HepG2 (cell line): Measurements from ENCODE around the gene SESN2. TPM values are rescaled to one million over a fixed set of nuclear protein-coding genes. Genes with fewer than 3 reads are reported as not detected.

Experiments
- ARID5B ChIP-seq: IDR thresholded peaks from 2 replicates; pipeline ENCODE4 v1.4.0; 2020; ENCODE audit warnings: mild to moderate bottlenecking, missing genetic modification reagents
- DR1 ChIP-seq: sonication (generic); formaldehyde crosslinking; IDR thresholded peaks from 2 replicates; pipeline ENCODE4 v1.8.0; 2021; ENCODE audit warnings: mild to moderate bottlenecking, missing genetic modification reagents, inconsistent platforms
- GLMP ChIP-seq: sonication (generic); formaldehyde crosslinking; IDR thresholded peaks from 2 replicates; pipeline ENCODE4 v1.9.0; 2021; ENCODE audit warnings: missing genetic modification reagents, mild to moderate bottlenecking, borderline replicate concordance
- HNRNPH1 ChIP-seq: fragments of 200-400 bp; formaldehyde crosslinking; optimal IDR thresholded peaks from 2 replicates; pipeline ENCODE3; 2017; ENCODE audit warnings: mild to moderate bottlenecking, low read depth, low read length
- HOXD1 ChIP-seq: sonication (generic); formaldehyde crosslinking; IDR thresholded peaks from 2 replicates; pipeline ENCODE4 v1.5.0; 2020; ENCODE audit warnings: missing genetic modification reagents
- MATR3 ChIP-seq: sonication (generic); formaldehyde crosslinking; IDR thresholded peaks from 2 replicates; pipeline ENCODE4 v1.4.0; 2020; ENCODE audit warnings: missing genetic modification reagents
- PATZ1 ChIP-seq: sonication (generic); formaldehyde crosslinking; IDR thresholded peaks from 2 replicates; pipeline ENCODE4 v1.4.0; 2020; ENCODE audit warnings: missing genetic modification reagents
- PCBP2 ChIP-seq: fragments of 200-400 bp; formaldehyde crosslinking; optimal IDR thresholded peaks from 2 replicates; pipeline ENCODE3; 2018; ENCODE audit warnings: low read length, low read depth; ENCODE audit not compliant: poor library complexity, severe bottlenecking
- REXO4 ChIP-seq: sonication (generic); formaldehyde crosslinking; IDR thresholded peaks from 2 replicates; pipeline ENCODE4 v1.8.0; 2022; ENCODE audit warnings: missing genetic modification reagents, mild to moderate bottlenecking, borderline replicate concordance
- RNF2 ChIP-seq: fragments of 450-650 bp; conservative IDR thresholded peaks from 2 replicates; pipeline ENCODE4 v1.6.1; 2016; ENCODE audit warnings: low read depth
- SIN3B ChIP-seq: fragments of 150-350 bp; IDR thresholded peaks from 2 replicates; pipeline ENCODE4 v1.6.1; 2014; ENCODE audit warnings: low read length
- SKIL ChIP-seq: sonication (generic); formaldehyde crosslinking; IDR thresholded peaks from 2 replicates; pipeline ENCODE4 v1.8.0; 2022; ENCODE audit warnings: missing genetic modification reagents, mild to moderate bottlenecking, moderate library complexity, borderline replicate concordance
- SOX5 ChIP-seq: IDR thresholded peaks from 2 replicates; pipeline ENCODE4 v1.6.1; 2016; ENCODE audit warnings: borderline replicate concordance
- TARDBP ChIP-seq: sonication (generic); formaldehyde crosslinking; IDR thresholded peaks from 2 replicates; pipeline ENCODE4 v1.8.0; 2022; ENCODE audit warnings: mild to moderate bottlenecking, missing genetic modification reagents
- ZBTB26 ChIP-seq: IDR thresholded peaks from 2 replicates; pipeline ENCODE4 v1.6.1; 2016; ENCODE audit warnings: missing compliant biosample characterization, missing genetic modification reagents, borderline replicate concordance
- ZNF225 ChIP-seq: sonication (generic); formaldehyde crosslinking; IDR thresholded peaks from 2 replicates; pipeline ENCODE4 v1.4.0; 2020; ENCODE audit warnings: mild to moderate bottlenecking, missing genetic modification reagents
- ZNF558 ChIP-seq: sonication (generic); formaldehyde crosslinking; IDR thresholded peaks from 2 replicates; pipeline ENCODE4 v1.9.0; 2022; ENCODE audit warnings: mild to moderate bottlenecking, missing genetic modification reagents, borderline replicate concordance
- ZNF703 ChIP-seq: sonication (generic); formaldehyde crosslinking; IDR thresholded peaks from 2 replicates; pipeline ENCODE4 v1.5.1; 2020; ENCODE audit warnings: missing genetic modification reagents, mild to moderate bottlenecking, moderate library complexity, borderline replicate concordance
- ZNF768 ChIP-seq: sonication (generic); formaldehyde crosslinking; IDR thresholded peaks from 2 replicates; pipeline ENCODE4 v1.4.0; 2020; ENCODE audit warnings: missing genetic modification reagents
- polyA plus RNA-seq, 8 experiments: library from polyadenylated mRNA; depleted of rRNA in 3 of 8; stranded (reverse) in 7 of 8; unstranded in 1 of 8; fragments of >200 nt; fragmentation: Illumina TruSeq in 4 of 8; extraction: Trizol in 4 of 8; gene quantifications; 2 replicates each; pipeline versions ENCODE4 v1.2.1 to v1.2.3, GENCODE V29; 2011 to 2016; ENCODE audit warnings: low read depth in 4 of 8, missing spikeins in 1 of 8, mixed read lengths in 1 of 8; ENCODE audit not compliant: insufficient read depth in 1 of 8
- total RNA-seq, 5 experiments: library from RNA; depleted of rRNA; stranded (reverse); fragments of >200 nt; fragmentation: Illumina TruSeq; extraction: Trizol; gene quantifications; 2 replicates each; pipeline ENCODE4 v1.2.3, GENCODE V29; 2016; ENCODE audit warnings: low read depth in 1 of 5

SESN2 gene
- total and polyA plus RNA-seq, 2 of the 13 experiments (the other 11 are each of a cell fraction or from before 2014, with no cell fraction given): 13.2 to 19.1 TPM

- TF ChIP-seq SOX5 (CRISPR knock-in tag) (peak; percentile 26; the same call in 1 of the 2 replicates), ARID5B (no peak), RNF2 (no peak), PATZ1 (CRISPR knock-in tag) (no peak; the same call in 1 of the 2 replicates), REXO4 (CRISPR knock-in tag) (no peak), ZNF558 (CRISPR knock-in tag) (no peak), PCBP2 (no peak), HOXD1 (CRISPR knock-in tag) (peak; percentile 77), ZNF768 (CRISPR knock-in tag) (peak; percentile 31; the same call in 1 of the 2 replicates), MATR3 (CRISPR knock-in tag) (no peak), SIN3B (no peak), ZNF703 (CRISPR knock-in tag) (no peak; the same call in 1 of the 2 replicates), GLMP (CRISPR knock-in tag) (no peak), HNRNPH1 (no peak), DR1 (peak; percentile 80), ZBTB26 (CRISPR knock-in tag) (peak; percentile 16; the same call in 1 of the 2 replicates), SKIL (CRISPR knock-in tag) (no peak), ZNF225 (CRISPR knock-in tag) (no peak; the same call in 1 of the 2 replicates), TARDBP (CRISPR knock-in tag) (peak; percentile 36; the same call in 1 of the 2 replicates)
These were observed at the start of gene SESN2 (continued) for GRCh38 chr1:28259252-28259933.
